Caco-2 (cell line): ENCODE data around the gene DIAPH3. TPM values are rescaled to one million over a fixed set of nuclear protein-coding genes. Genes with fewer than 3 reads are reported as not detected.

Experiments used
- BruUV-seq: library from RNA; stranded (reverse); fragments of 400-500 nt; replicated peaks from 2 replicates; lab custom pipeline; 2021; lab: Mats Ljungman, UMichigan
- CTCF ChIA-PET: fragments of 300-600 bp; sonication (Branson Sonifier 250); formaldehyde crosslinking; loops from one replicate; lab custom pipeline; 2022; ENCODE audit warnings: antibody characterized with exemption; lab: Charles Lee
- POLR2A ChIA-PET: fragments of 300-600 bp; sonication (Branson Sonifier 250); formaldehyde crosslinking; loops from one replicate; lab custom pipeline; 2022; ENCODE audit warnings: antibody characterized with exemption; lab: Charles Lee
- DNase-seq, 2 experiments: peaks; one replicate each; pipeline versions ENCODE4 v3.0.0 to v3.0.0-alpha.2; 2020 to 2022
- H3K27me3 ChIP-seq: replicated peaks from 2 replicates; pipeline ENCODE4 v1.6.0; 2011; ENCODE audit warnings: low read length; ENCODE audit not compliant: control insufficient read depth, insufficient read depth
- H3K36me3 ChIP-seq: 2 replicates; pipeline ENCODE4 v1.5.1; 2011; ENCODE audit warnings: low read length; ENCODE audit not compliant: control insufficient read depth, insufficient read depth
- H3K4me1 ChIP-seq: fragments of 250-450 bp; sonication (Bioruptor Pico); 2 replicates; pipeline ENCODE4 v1.5.1; 2020; ENCODE audit warnings: mild to moderate bottlenecking
- H3K4me3 ChIP-seq: 2 replicates; pipeline ENCODE4 v1.5.1; 2011; ENCODE audit warnings: low read depth, mild to moderate bottlenecking, control low read depth, low read length
- H3K9me3 ChIP-seq: fragments of 250-450 bp; sonication (Bioruptor Pico); 2 replicates; pipeline ENCODE4 v1.5.1; 2020; ENCODE audit warnings: mild to moderate bottlenecking, moderate library complexity
- H3K27ac Mint-ChIP-seq: one replicate; pipeline ENCODE4 v1.8.0; 2022; ENCODE audit warnings: mixed read lengths; ENCODE audit not compliant: unreplicated experiment
- H3K27me3 Mint-ChIP-seq: one replicate; pipeline ENCODE4 v1.8.0; 2022; ENCODE audit warnings: mixed read lengths; ENCODE audit not compliant: insufficient read depth, unreplicated experiment
- H3K36me3 Mint-ChIP-seq: one replicate; pipeline ENCODE4 v1.8.0; 2022; ENCODE audit warnings: mild to moderate bottlenecking, mixed read lengths; ENCODE audit not compliant: insufficient read depth, unreplicated experiment
- H3K4me1 Mint-ChIP-seq: one replicate; pipeline ENCODE4 v1.8.0; 2022; ENCODE audit warnings: low read depth, mixed read lengths; ENCODE audit not compliant: unreplicated experiment
- H3K4me3 Mint-ChIP-seq: one replicate; pipeline ENCODE4 v1.8.0; 2022; ENCODE audit warnings: mild to moderate bottlenecking, moderate library complexity, mixed read lengths; ENCODE audit not compliant: unreplicated experiment
- H3K9me3 Mint-ChIP-seq: one replicate; pipeline ENCODE4 v1.8.0; 2022; ENCODE audit warnings: mixed read lengths; ENCODE audit not compliant: unreplicated experiment
- CTCF ChIP-seq, 2 experiments: fragments of 200-600 bp in 1 of 2; IDR thresholded peaks; 1 replicate in 1 of 2; 2 replicates in 1 of 2; pipeline versions ENCODE4 v1.5.1 to v1.8.0; 2011 to 2022; ENCODE audit warnings: antibody characterized with exemption in 1 of 2, control low read depth in 1 of 2, inconsistent platforms in 1 of 2, low read depth in 1 of 2, low read length in 1 of 2, mild to moderate bottlenecking in 1 of 2, moderate library complexity in 1 of 2; ENCODE audit not compliant: insufficient read depth in 1 of 2, severe bottlenecking in 1 of 2, unreplicated experiment in 1 of 2
- intact Hi-C: fragments of 100-400 bp; cut with micrococcal nuclease; formaldehyde crosslinking; loops from one replicate; pipeline ENCODE4 v1.10.0; 2022; ENCODE audit not compliant: unreplicated experiment
- total RNA-seq: library from RNA; stranded (reverse); gene quantifications from 2 replicates; pipeline ENCODE4 v1.2.3, GENCODE V29; 2022

Gene DIAPH3
- total RNA-seq, 1 experiment from 2014 or later = 60.6 TPM

- no TSS peak for BruUV-seq
- Histone ChIP-seq H3K36me3 (no peaks in the 10 kb centered on the region), H3K4me1 (no peaks in the 10 kb centered on the region), H3K4me3 (no peak overlapping the region), H3K9me3 (no peaks in the 10 kb centered on the region), H3K27me3 (no peaks in the 10 kb centered on the region)
- no peak for TF ChIP-seq CTCF (IDR thresholded peaks at IDR 0.05; ENCODE audit: insufficient read depth in 1 of 2, low read depth in 1 of 2, low read length in 1 of 2, severe bottlenecking in 1 of 2, unreplicated experiment in 1 of 2)
- DNase-seq = no peak
- Mint-ChIP-seq H3K27me3 (no peaks in the 10 kb centered on the region), H3K36me3 (peaks cover 31% of the 10 kb centered on the region), H3K9me3 (no peaks in the 10 kb centered on the region), H3K4me3 (no peak overlapping the region), H3K27ac (no peak overlapping the region), H3K4me1 (no peaks in the 10 kb centered on the region)
- ChIA-PET POLR2A (no interaction called here), CTCF (no interaction called here)
- intact Hi-C loops = no loop called here
Observed at GRCh38 chr13:60018536-60018935, 145.2 kb downstream of the DIAPH3 start.

GRCh38 chr13:60016229-60016628 is 147.5 kb downstream of the DIAPH3 start:
- no peak overlapping the region for H3K27ac Mint-ChIP-seq
- no peaks in the 10 kb centered on the region for H3K9me3 ChIP-seq
- BruUV-seq = no TSS peak
- H3K36me3 ChIP-seq = no peaks in the 10 kb centered on the region
- no peak for DNase-seq
- H3K27me3 Mint-ChIP-seq = no peaks in the 10 kb centered on the region
- CTCF ChIA-PET = no interaction called here
- no peak for TF ChIP-seq CTCF (IDR thresholded peaks at IDR 0.05; ENCODE audit: insufficient read depth in 1 of 2, low read depth in 1 of 2, low read length in 1 of 2, severe bottlenecking in 1 of 2, unreplicated experiment in 1 of 2)
- H3K4me3 Mint-ChIP-seq = no peak overlapping the region
- POLR2A ChIA-PET = no interaction called here
- H3K4me1 ChIP-seq = peaks cover 8% of the 10 kb centered on the region; the same call in 1 of the 2 replicates
- H3K27me3 ChIP-seq = no peaks in the 10 kb centered on the region
- intact Hi-C loops = no loop called here
- H3K36me3 Mint-ChIP-seq = peaks cover 24% of the 10 kb centered on the region
- no peaks in the 10 kb centered on the region for H3K9me3 Mint-ChIP-seq
- peaks cover 8% of the 10 kb centered on the region for H3K4me1 Mint-ChIP-seq
- no peak overlapping the region for H3K4me3 ChIP-seq

- ChIA-PET CTCF (no interaction called here), POLR2A (no interaction called here)
- Histone ChIP-seq H3K4me3 (no peak overlapping the region), H3K9me3 (no peaks in the 10 kb centered on the region), H3K4me1 (peaks cover 8% of the 10 kb centered on the region; the same call in 1 of the 2 replicates), H3K27me3 (no peaks in the 10 kb centered on the region), H3K36me3 (no peaks in the 10 kb centered on the region)
- Mint-ChIP-seq H3K27me3 (no peaks in the 10 kb centered on the region), H3K9me3 (no peaks in the 10 kb centered on the region), H3K4me3 (no peak overlapping the region), H3K27ac (no peak overlapping the region), H3K4me1 (peaks cover 15% of the 10 kb centered on the region), H3K36me3 (peaks cover 19% of the 10 kb centered on the region)
- BruUV-seq = no TSS peak
- intact Hi-C loops = no loop called here
- DNase-seq = no peak
- TF ChIP-seq CTCF (IDR thresholded peaks at IDR 0.05; ENCODE audit: insufficient read depth in 1 of 2, low read depth in 1 of 2, low read length in 1 of 2, severe bottlenecking in 1 of 2, unreplicated experiment in 1 of 2) = no peak
Observed at GRCh38 chr13:60013166-60013565, 150.6 kb downstream of the DIAPH3 start.
